H1 (cell line): ENCODE measurements around the gene LINC01488. TPM values are rescaled to one million over a fixed set of nuclear protein-coding genes. Genes with fewer than 3 reads are reported as not detected.

ENCODE experiments used
- CTCF ChIA-PET: fragments of 300-600 bp; sonication (Branson Sonifier 250); formaldehyde crosslinking; loops from one replicate; lab custom pipeline; 2021; ENCODE audit not compliant: partially characterized antibody; lab: Charles Lee
- POLR2A ChIA-PET: fragments of 300-600 bp; sonication (Branson Sonifier 250); formaldehyde crosslinking; loops from one replicate; lab custom pipeline; 2021; ENCODE audit warnings: inconsistent platforms; ENCODE audit not compliant: partially characterized antibody; lab: Charles Lee
- DNase-seq, 2 experiments: peaks; one replicate each; pipeline versions ENCODE4 v3.0.0 to v3.0.0-alpha.2; 2010 to 2022; ENCODE audit warnings: low spot score in 2 of 2, low read depth in 1 of 2, mixed read lengths in 1 of 2
- FAIRE-seq: peaks from 2 replicates; lab custom pipeline; 2011; peaks lifted over from hg19 to GRCh38; lab: Jason Lieb, UNC
- H2AFZ ChIP-seq: 2 replicates; pipeline ENCODE4 v1.8.1; 2012; ENCODE audit warnings: low read length, inconsistent platforms
- H2AK5ac ChIP-seq: 2 replicates; pipeline ENCODE4 v1.6.1; 2013; ENCODE audit warnings: low read depth, low read length
- H2BK120ac ChIP-seq: replicated peaks from 2 replicates; pipeline ENCODE3; 2013; ENCODE audit warnings: low read depth, low read length, inconsistent platforms
- H2BK12ac ChIP-seq: 2 replicates; pipeline ENCODE4 v1.6.1; 2013; ENCODE audit warnings: low read depth, low read length
- H2BK15ac ChIP-seq: 2 replicates; pipeline ENCODE4 v1.6.1; 2013; ENCODE audit warnings: low read length
- H2BK20ac ChIP-seq: 2 replicates; pipeline ENCODE4 v1.6.1; 2013; ENCODE audit warnings: low read length
- H2BK5ac ChIP-seq: 2 replicates; pipeline ENCODE4 v1.6.1; 2013; ENCODE audit warnings: low read depth, low read length
- H3K14ac ChIP-seq: 2 replicates; pipeline ENCODE4 v1.6.1; 2013; ENCODE audit warnings: inconsistent platforms; ENCODE audit not compliant: insufficient read length
- H3K18ac ChIP-seq: 2 replicates; pipeline ENCODE4 v1.6.1; 2013; ENCODE audit warnings: low read length; ENCODE audit errors: extremely low read depth
- H3K23ac ChIP-seq: 2 replicates; pipeline ENCODE4 v1.6.1; 2013; ENCODE audit warnings: inconsistent platforms; ENCODE audit not compliant: insufficient read length
- H3K23me2 ChIP-seq: 2 replicates; pipeline ENCODE4 v1.6.1; 2013; ENCODE audit warnings: low read depth, low read length
- H3K27ac ChIP-seq: 2 replicates; pipeline ENCODE4 v1.6.1; 2011; ENCODE audit warnings: low read depth, low read length, inconsistent platforms
- H3K27me3 ChIP-seq, 4 experiments: replicated peaks in 1 of 4; 1 replicate in 1 of 4; 2 replicates in 3 of 4; pipeline versions ENCODE4 v1.6.1 to v1.8.1; 2011 to 2013; ENCODE audit warnings: low read length in 3 of 4, mild to moderate bottlenecking in 3 of 4, inconsistent platforms in 2 of 4, mixed read lengths in 2 of 4, moderate library complexity in 1 of 4; ENCODE audit not compliant: control insufficient read depth in 3 of 4, insufficient read depth in 3 of 4; ENCODE audit errors: extremely low read depth in 1 of 4
- H3K36me3 ChIP-seq, 4 experiments: 2 replicates each; pipeline versions ENCODE4 v1.6.1 to v1.8.1; 2011 to 2013; ENCODE audit warnings: mild to moderate bottlenecking in 4 of 4, low read length in 3 of 4, moderate library complexity in 2 of 4, control low read depth in 1 of 4, inconsistent platforms in 1 of 4; ENCODE audit not compliant: insufficient read depth in 4 of 4, control insufficient read depth in 2 of 4
- H3K4ac ChIP-seq: replicated peaks from 2 replicates; pipeline ENCODE3; 2013; ENCODE audit warnings: low read length, low read depth, mixed read lengths, inconsistent platforms; ENCODE audit not compliant: insufficient read length
- H3K4me1 ChIP-seq, 4 experiments: replicated peaks in 1 of 4; 1 replicate in 1 of 4; 2 replicates in 3 of 4; pipeline versions ENCODE4 v1.6.1 to v1.8.1; 2011 to 2013; ENCODE audit warnings: low read length in 3 of 4, inconsistent platforms in 2 of 4, mixed read lengths in 1 of 4; ENCODE audit not compliant: insufficient read depth in 4 of 4, control insufficient read depth in 3 of 4
- H3K4me2 ChIP-seq, 2 experiments: 2 replicates each; pipeline versions ENCODE4 v1.6.1 to v1.8.1; 2011 to 2013; ENCODE audit warnings: low read depth in 2 of 2, low read length in 2 of 2, control low read depth in 1 of 2, inconsistent platforms in 1 of 2, mild to moderate bottlenecking in 1 of 2; ENCODE audit not compliant: insufficient read depth in 1 of 2
- H3K4me3 ChIP-seq, 4 experiments: fragments of 200-600, 300-600 bp in 1 of 4; sonication (generic), shearing (Covaris generic), sonication (Bioruptor Twin) in 1 of 4; 2 replicates each; pipeline versions ENCODE4 v1.5.1 to v1.8.1; 2011 to 2016; ENCODE audit warnings: low read length in 4 of 4, low read depth in 3 of 4, control low read depth in 2 of 4, inconsistent platforms in 2 of 4, mild to moderate bottlenecking in 2 of 4, mixed read lengths in 1 of 4, moderate library complexity in 1 of 4; ENCODE audit not compliant: insufficient read depth in 2 of 4; ENCODE audit errors: extremely low read depth in 1 of 4
- H3K56ac ChIP-seq: replicated peaks from 2 replicates; pipeline ENCODE3; 2013; ENCODE audit warnings: low read depth, mild to moderate bottlenecking, mixed read lengths, low read length, inconsistent platforms; ENCODE audit not compliant: insufficient read length
- H3K79me1 ChIP-seq: 2 replicates; pipeline ENCODE4 v1.6.1; 2013; ENCODE audit warnings: low read depth, low read length, control low read depth
- H3K79me2 ChIP-seq, 2 experiments: 2 replicates each; pipeline versions ENCODE4 v1.6.1 to v1.8.1; 2012 to 2013; ENCODE audit warnings: low read length in 2 of 2, mild to moderate bottlenecking in 2 of 2, inconsistent platforms in 1 of 2; ENCODE audit not compliant: insufficient read depth in 2 of 2, control insufficient read depth in 1 of 2
- H3K9ac ChIP-seq, 4 experiments: replicated peaks in 1 of 4; 1 replicate in 1 of 4; 2 replicates in 3 of 4; pipeline versions ENCODE4 v1.6.1 to v1.8.1; 2011 to 2013; ENCODE audit warnings: low read depth in 3 of 4, low read length in 3 of 4, control low read depth in 2 of 4, mild to moderate bottlenecking in 2 of 4, moderate library complexity in 2 of 4, inconsistent platforms in 1 of 4; ENCODE audit errors: extremely low read depth in 1 of 4
- H3K9me3 ChIP-seq, 2 experiments: 2 replicates each; pipeline versions ENCODE4 v1.6.1 to v1.8.1; 2012 to 2013; ENCODE audit warnings: mild to moderate bottlenecking in 2 of 2, moderate library complexity in 2 of 2, control low read depth in 1 of 2, inconsistent platforms in 1 of 2, low read depth in 1 of 2, low read length in 1 of 2, mixed read lengths in 1 of 2; ENCODE audit not compliant: insufficient read depth in 2 of 2
- H4K20me1 ChIP-seq, 2 experiments: replicated peaks in 1 of 2; 2 replicates each; pipeline versions ENCODE3 to v1.8.1; 2011 to 2013; ENCODE audit warnings: inconsistent platforms in 2 of 2, low read length in 2 of 2, mild to moderate bottlenecking in 1 of 2; ENCODE audit not compliant: insufficient read depth in 2 of 2, control insufficient read depth in 1 of 2
- H4K5ac ChIP-seq: 2 replicates; pipeline ENCODE4 v1.6.1; 2013; ENCODE audit warnings: low read length, low read depth, mixed read lengths, inconsistent platforms; ENCODE audit not compliant: insufficient read length
- H4K8ac ChIP-seq: 2 replicates; pipeline ENCODE4 v1.8.0; 2013; ENCODE audit warnings: mild to moderate bottlenecking, moderate library complexity, low read length, inconsistent platforms; ENCODE audit not compliant: insufficient read depth; ENCODE audit errors: extremely low read depth
- H4K91ac ChIP-seq: replicated peaks from 2 replicates; pipeline ENCODE3; 2013; ENCODE audit warnings: low read length, mixed read lengths, inconsistent platforms; ENCODE audit not compliant: insufficient read length
- CHD1 ChIP-seq: IDR thresholded peaks from 2 replicates; pipeline ENCODE4 v1.6.1; 2012; ENCODE audit warnings: low read depth, low read length, improper control_type of control experiment
- E2F6 ChIP-seq: IDR thresholded peaks from 2 replicates; pipeline ENCODE4 v1.6.1; 2012; ENCODE audit warnings: inconsistent platforms
- EGR1 ChIP-seq: IDR thresholded peaks from 2 replicates; pipeline ENCODE4 v1.6.1; 2011; ENCODE audit warnings: low read depth, low read length, borderline replicate concordance
- EP300 ChIP-seq, 2 experiments: IDR thresholded peaks; 1 replicate in 1 of 2; 2 replicates in 1 of 2; pipeline ENCODE4 v1.6.1; 2011 to 2012; ENCODE audit warnings: low read depth in 2 of 2, low read length in 2 of 2, mild to moderate bottlenecking in 2 of 2, borderline replicate concordance in 1 of 2, inconsistent platforms in 1 of 2, moderate library complexity in 1 of 2
- KDM1A ChIP-seq: fragments of 200-600, 300-600 bp; sonication (generic); IDR thresholded peaks from 2 replicates; pipeline ENCODE4 v1.7.1; 2016; ENCODE audit warnings: mild to moderate bottlenecking, low read length, borderline replicate concordance
- KDM5A ChIP-seq: fragments of 200-600 bp; IDR thresholded peaks from 2 replicates; pipeline ENCODE4 v1.7.1; 2012; ENCODE audit warnings: mild to moderate bottlenecking, low read length, inconsistent platforms, mixed read lengths
- NANOG ChIP-seq: IDR thresholded peaks from 2 replicates; pipeline ENCODE4 v1.6.1; 2011; ENCODE audit warnings: low read length, low read depth, mild to moderate bottlenecking, inconsistent platforms; ENCODE audit not compliant: insufficient read depth, poor library complexity, severe bottlenecking
- NRF1 ChIP-seq: IDR thresholded peaks from 2 replicates; pipeline ENCODE4 v1.6.1; 2011; ENCODE audit warnings: mild to moderate bottlenecking, low read depth, low read length, improper control_type of control experiment
- SIX5 ChIP-seq: IDR thresholded peaks from 2 replicates; pipeline ENCODE4 v1.6.1; 2011; ENCODE audit warnings: mild to moderate bottlenecking, low read depth, low read length
- TEAD4 ChIP-seq: IDR thresholded peaks from 2 replicates; pipeline ENCODE4 v1.6.1; 2012; ENCODE audit warnings: low read depth, low read length, inconsistent platforms, mixed read lengths
- ZNF274 ChIP-seq: IDR thresholded peaks from 2 replicates; pipeline ENCODE4 v1.7.0; 2012; ENCODE audit warnings: low read length, borderline replicate concordance; ENCODE audit errors: extremely low read depth
- WGBS, 2 experiments: shearing (Covaris generic) in 1 of 2; methylation state at CpG; one replicate each; pipeline versions ENCODE4 v1.1.6 to v1.1.7; 2013 to 2015; ENCODE audit warnings: low lambda C conversion rate in 2 of 2, mixed read lengths in 2 of 2, inconsistent platforms in 1 of 2, low coverage in 1 of 2, missing lambda C conversion rate in 1 of 2; ENCODE audit not compliant: insufficient replicate concordance in 2 of 2, insufficient coverage in 1 of 2, insufficient read length in 1 of 2; ENCODE audit errors: extremely low coverage in 1 of 2, missing lambda C conversion rate in 1 of 2; 5-methylcytosine and 5-hydroxymethylcytosine counted together
- polyA plus RNA-seq, 7 experiments: library from polyadenylated mRNA; depleted of rRNA in 3 of 7; stranded (reverse) in 5 of 7; unstranded in 2 of 7; fragments of >200 nt in 5 of 7; fragments of 200-250 nt in 2 of 7; gene quantifications; 1 replicate in 5 of 7; 2 replicates in 1 of 7; 4 replicates in 1 of 7; pipeline versions ENCODE4 v1.2.1 to v1.2.3, GENCODE V29; 2011 to 2013; ENCODE audit warnings: missing spikeins in 2 of 7, mixed read lengths in 2 of 7
- total RNA-seq: library from RNA; stranded (reverse); fragmentation: NEBNext Ultra II Directional; extraction: Animal tissue kit (Norgen Biotek cat#: 25700); gene quantifications from 2 replicates; pipeline ENCODE4 v1.2.1, GENCODE V29; 2021

LINC01488 gene
- total and polyA plus RNA-seq, 2 of the 8 experiments (the other 6 are each of a cell fraction or from before 2014, with no cell fraction given), result not detected

- H3K14ac ChIP-seq, result no peak overlapping the region
- no peak overlapping the region for H3K4me2 ChIP-seq
- no peak overlapping the region for H3K4me3 ChIP-seq
- FAIRE-seq, result no peak
- 0 out of 2 replicates have a peak overlapping the region, but pooled peaks have one; percentile 46 for H2BK15ac ChIP-seq
- no peaks in the 10 kb centered on the region; a peak in 1 of 7 replicates for H3K27me3 ChIP-seq
- 95% methylated on average over 21 of the region's 21 CpGs; no CpG with 5 or more reads in 1 of the 2 experiments for WGBS, 2 experiments
- no peak overlapping the region for H4K91ac ChIP-seq
- no peak overlapping the region for H2BK120ac ChIP-seq
- H3K18ac ChIP-seq, result no peak overlapping the region; the same call in 1 of the 2 replicates
- H3K56ac ChIP-seq, result no peak overlapping the region
- CTCF ChIA-PET, result no interaction called here
- H3K79me1 ChIP-seq, result no peaks in the 10 kb centered on the region
- H3K4me1 ChIP-seq, result peaks cover 0 to 4% (median 0%) of the 10 kb centered on the region in 4 experiments; a peak in 2 of 7 replicates
- H2BK12ac ChIP-seq, result peak overlapping the region; percentile 27; the same call in 1 of the 2 replicates
- POLR2A ChIA-PET, result interaction anchor here (0.6 kb wide), 1 partner anchor 12 kb away, joined by 3 read pairs; no protein-coding TSS in a partner anchor
- no peaks in the 10 kb centered on the region for H4K20me1 ChIP-seq
- no peak overlapping the region for H3K9ac ChIP-seq
- H3K36me3 ChIP-seq, result no peaks in the 10 kb centered on the region
- H2BK20ac ChIP-seq, result no peak overlapping the region
- no peak overlapping the region for H3K4ac ChIP-seq
- no peak overlapping the region for H2BK5ac ChIP-seq
- peaks cover 0 to 2% of the 10 kb centered on the region in 2 experiments; a peak in 1 of 4 replicates for H3K9me3 ChIP-seq
- TF ChIP-seq TEAD4 (no peak), EGR1 (no peak), SIX5 (no peak), EP300 (IDR thresholded peaks at IDR 0.05; ENCODE audit: borderline replicate concordance in 1 of 2, low read depth in 2 of 2, low read length in 2 of 2) (no peak), CHD1 (no peak), KDM5A (no peak), ZNF274 (no peak), KDM1A (no peak), NANOG (no peak), E2F6 (no peak), NRF1 (no peak)
- TF ChIP-seq, all 59 proteins: peak for 0
- Histone ChIP-seq H3K23me2 (no peaks in the 10 kb centered on the region), H2AFZ (no peak overlapping the region), H3K23ac (no peak overlapping the region), H3K27ac (no peak overlapping the region), H3K79me2 (no peaks in the 10 kb centered on the region), H4K5ac (no peak overlapping the region), H2AK5ac (no peak overlapping the region), H4K8ac (no peak overlapping the region)
- no peak for DNase-seq
Observed at GRCh38 chr11:69511358-69512055, 30.0 kb downstream of the LINC01488 start.
